ENCODE results near the gene ACTG1. TPM values are rescaled to one million over a fixed set of nuclear protein-coding genes. Genes with fewer than 3 reads are reported as not detected.

Gene ACTG1
- total RNA-seq, 3 donors from 2014 or later, result 2,222 to 2,764 (median 2,750) TPM

GRCh38 chr17:81511804-81512561, 616 bp downstream of the ACTG1 start:
- intact Hi-C loops (cut with DNase I; ENCODE audit: low total_unique reads), result no loop called here
- Histone ChIP-seq H3K27ac (peak overlapping the region; percentile 98 to 99), H3K4me3 (peak overlapping the region; percentile 79 to 98 (median 92)), H3K36me3 (no peaks in the 10 kb centered on the region), H3K4me1 (peaks cover 0 to 5% of the 10 kb centered on the region in 2 donors), H3K9me3 (no peaks in the 10 kb centered on the region), H3K27me3 (no peaks in the 10 kb centered on the region)
- TF ChIP-seq POLR2A (IDR thresholded peaks at IDR 0.05), result no peak
- no peak for TF ChIP-seq POLR2AphosphoS5 (IDR thresholded peaks at IDR 0.05)
- TF ChIP-seq, protein P1, sequence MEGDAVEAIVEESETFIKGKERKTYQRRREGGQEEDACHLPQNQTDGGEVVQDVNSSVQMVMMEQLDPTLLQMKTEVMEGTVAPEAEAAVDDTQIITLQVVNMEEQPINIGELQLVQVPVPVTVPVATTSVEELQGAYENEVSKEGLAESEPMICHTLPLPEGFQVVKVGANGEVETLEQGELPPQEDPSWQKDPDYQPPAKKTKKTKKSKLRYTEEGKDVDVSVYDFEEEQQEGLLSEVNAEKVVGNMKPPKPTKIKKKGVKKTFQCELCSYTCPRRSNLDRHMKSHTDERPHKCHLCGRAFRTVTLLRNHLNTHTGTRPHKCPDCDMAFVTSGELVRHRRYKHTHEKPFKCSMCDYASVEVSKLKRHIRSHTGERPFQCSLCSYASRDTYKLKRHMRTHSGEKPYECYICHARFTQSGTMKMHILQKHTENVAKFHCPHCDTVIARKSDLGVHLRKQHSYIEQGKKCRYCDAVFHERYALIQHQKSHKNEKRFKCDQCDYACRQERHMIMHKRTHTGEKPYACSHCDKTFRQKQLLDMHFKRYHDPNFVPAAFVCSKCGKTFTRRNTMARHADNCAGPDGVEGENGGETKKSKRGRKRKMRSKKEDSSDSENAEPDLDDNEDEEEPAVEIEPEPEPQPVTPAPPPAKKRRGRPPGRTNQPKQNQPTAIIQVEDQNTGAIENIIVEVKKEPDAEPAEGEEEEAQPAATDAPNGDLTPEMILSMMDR (IDR thresholded peaks at IDR 0.05), result no peak
- DNase-seq (ENCODE audit: low spot score in 2 of 2), result no peak

DNA sequence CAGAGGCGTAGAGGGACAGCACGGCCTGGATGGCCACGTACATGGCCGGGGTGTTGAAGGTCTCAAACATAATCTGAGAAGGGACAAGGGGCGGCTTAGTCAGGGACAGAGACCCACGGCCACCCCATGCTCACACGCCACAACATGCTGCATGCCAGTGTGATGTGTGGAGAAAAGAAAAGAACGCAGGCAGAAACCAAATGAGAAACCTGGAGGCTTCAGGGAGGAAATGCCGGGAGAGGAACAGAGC, 1.1 kb downstream of the ACTG1 start:
- Histone ChIP-seq H3K27ac (peak overlapping the region; percentile 98 to 99), H3K36me3 (no peaks in the 10 kb centered on the region), H3K4me1 (peaks cover 0 to 5% of the 10 kb centered on the region in 2 donors), H3K4me3 (peak overlapping the region; percentile 79 to 98 (median 92)), H3K27me3 (no peaks in the 10 kb centered on the region), H3K9me3 (no peaks in the 10 kb centered on the region)
- intact Hi-C loops (cut with DNase I; ENCODE audit: low total_unique reads), result no loop called here
- no peak for DNase-seq (ENCODE audit: low spot score in 2 of 2)
- TF ChIP-seq, protein P1 (IDR thresholded peaks at IDR 0.05), result no peak
- TF ChIP-seq POLR2A (IDR thresholded peaks at IDR 0.05) (no peak), POLR2AphosphoS5 (IDR thresholded peaks at IDR 0.05) (peak in 1 of 3 donors; percentile 0)

- Histone ChIP-seq H3K27ac (peak overlapping the region; percentile 98 to 99), H3K36me3 (no peaks in the 10 kb centered on the region), H3K9me3 (no peaks in the 10 kb centered on the region), H3K4me1 (peaks cover 0 to 5% of the 10 kb centered on the region in 2 donors), H3K4me3 (peak overlapping the region; percentile 79 to 98 (median 92)), H3K27me3 (no peaks in the 10 kb centered on the region)
- intact Hi-C loops (cut with DNase I; ENCODE audit: low total_unique reads), result loop anchor here (1.0 kb wide), 1 partner anchor 169 kb away; no protein-coding TSS in a partner anchor
- DNase-seq (ENCODE audit: low spot score in 2 of 2), result no peak
- TF ChIP-seq, protein P1 (IDR thresholded peaks at IDR 0.05), result no peak
- TF ChIP-seq POLR2A (IDR thresholded peaks at IDR 0.05), result no peak
- TF ChIP-seq POLR2AphosphoS5 (IDR thresholded peaks at IDR 0.05), result peak; percentile 4 to 45 (median 5)
These were observed 1.6 kb downstream of the ACTG1 start for GRCh38 chr17:81510785-81511553.

- Histone ChIP-seq H3K4me1 (no peaks in the 10 kb centered on the region), H3K27me3 (no peaks in the 10 kb centered on the region), H3K36me3 (no peaks in the 10 kb centered on the region), H3K27ac (peak overlapping the region; percentile 98 to 99), H3K4me3 (peak overlapping the region; percentile 79 to 98 (median 92)), H3K9me3 (no peaks in the 10 kb centered on the region)
- intact Hi-C loops (cut with DNase I; ENCODE audit: low total_unique reads), result loop anchor here (1.0 kb wide), 1 partner anchor 168 kb away; no protein-coding TSS in a partner anchor
- DNase-seq (ENCODE audit: low spot score in 2 of 2), result no peak
- TF ChIP-seq, protein P1 (IDR thresholded peaks at IDR 0.05), result no peak
- peak in 1 of 3 donors; percentile 37 for TF ChIP-seq POLR2AphosphoS5 (IDR thresholded peaks at IDR 0.05)
These were observed 2.4 kb downstream of the ACTG1 start for GRCh38 chr17:81509972-81510784.
